Measurements from ENCODE around the gene TAPBP. TPM values are rescaled to one million over a fixed set of nuclear protein-coding genes. Genes with fewer than 3 reads are reported as not detected.

TAPBP gene
- total and polyA plus RNA-seq, 2 donors from 2014 or later, result 53.5 to 217 TPM

DNA sequence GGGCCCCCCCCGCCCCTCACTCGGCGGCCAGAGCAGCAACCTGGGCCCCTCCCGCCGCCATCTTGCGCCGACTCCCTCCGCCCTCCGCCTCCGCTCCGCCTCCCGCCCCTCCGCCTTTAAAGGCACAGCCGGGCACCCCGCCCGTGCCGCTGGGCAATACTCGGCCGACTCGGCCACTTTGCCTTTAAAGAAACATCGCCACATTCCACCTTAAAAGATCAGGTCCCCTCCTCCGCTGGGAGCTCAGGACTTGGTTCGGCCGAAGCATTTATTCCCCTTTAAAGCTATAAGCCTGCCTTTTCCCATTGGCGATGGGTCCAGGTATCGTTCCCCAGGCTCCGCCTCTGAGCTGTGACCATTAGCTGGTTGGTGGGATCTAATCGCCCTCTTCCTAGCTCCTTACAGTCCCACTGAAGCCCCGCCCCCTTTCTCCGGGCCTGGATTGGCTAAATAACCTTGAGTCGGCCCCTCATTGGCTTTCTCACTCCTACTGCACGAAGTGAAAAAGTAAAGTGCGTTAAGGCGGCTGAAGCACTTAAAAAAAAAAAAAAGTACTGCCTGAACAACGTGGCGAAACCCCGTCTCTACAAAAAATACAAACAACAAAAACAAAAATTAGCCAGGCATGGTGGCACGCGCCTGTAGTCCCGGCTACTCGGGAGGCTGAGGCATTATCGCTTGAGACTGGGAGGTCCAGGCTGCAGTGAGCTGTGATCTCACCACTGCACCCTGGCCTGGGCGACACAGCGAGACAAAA, 4.0 kb upstream of the TAPBP start, which contains the start of gene ZBTB22:
Gene ZBTB22, minus strand, starts transcription at position 76 of the 757 bp plus-strand sequence. CDS start 828 bp downstream, outside the sequence.
- Histone ChIP-seq H3K4me1 (ENCODE audit: control insufficient read depth in 2 of 3, insufficient read depth in 2 of 3, low read depth in 1 of 3, low read length in 3 of 3) (peaks cover 0 to 35% (median 12%) of the 10 kb centered on the region in 3 donors), H3K9me3 (ENCODE audit: control insufficient read depth in 2 of 3, insufficient read depth in 1 of 3, low read length in 3 of 3) (no peaks in the 10 kb centered on the region), H3K27me3 (ENCODE audit: control insufficient read depth, insufficient read depth, low read length) (no peaks in the 10 kb centered on the region), H3K4me3 (ENCODE audit: low read length in 3 of 3) (peak within 1 kb of the TSS; percentile 61 to 89 (median 77)), H3K9ac (ENCODE audit: low read length in 3 of 3) (peak within 1 kb of the TSS in 2 of 3 donors; percentile 30 to 58), H3K27ac (ENCODE audit: low read depth in 2 of 2, low read length in 2 of 2) (peak within 1 kb of the TSS; percentile 45 to 54), H3K36me3 (ENCODE audit: control insufficient read depth in 2 of 3, insufficient read depth in 3 of 3, low read length in 3 of 3) (peaks cover 5 to 17% (median 11%) of the 10 kb centered on the region in 3 donors)
- TF ChIP-seq, protein P1, sequence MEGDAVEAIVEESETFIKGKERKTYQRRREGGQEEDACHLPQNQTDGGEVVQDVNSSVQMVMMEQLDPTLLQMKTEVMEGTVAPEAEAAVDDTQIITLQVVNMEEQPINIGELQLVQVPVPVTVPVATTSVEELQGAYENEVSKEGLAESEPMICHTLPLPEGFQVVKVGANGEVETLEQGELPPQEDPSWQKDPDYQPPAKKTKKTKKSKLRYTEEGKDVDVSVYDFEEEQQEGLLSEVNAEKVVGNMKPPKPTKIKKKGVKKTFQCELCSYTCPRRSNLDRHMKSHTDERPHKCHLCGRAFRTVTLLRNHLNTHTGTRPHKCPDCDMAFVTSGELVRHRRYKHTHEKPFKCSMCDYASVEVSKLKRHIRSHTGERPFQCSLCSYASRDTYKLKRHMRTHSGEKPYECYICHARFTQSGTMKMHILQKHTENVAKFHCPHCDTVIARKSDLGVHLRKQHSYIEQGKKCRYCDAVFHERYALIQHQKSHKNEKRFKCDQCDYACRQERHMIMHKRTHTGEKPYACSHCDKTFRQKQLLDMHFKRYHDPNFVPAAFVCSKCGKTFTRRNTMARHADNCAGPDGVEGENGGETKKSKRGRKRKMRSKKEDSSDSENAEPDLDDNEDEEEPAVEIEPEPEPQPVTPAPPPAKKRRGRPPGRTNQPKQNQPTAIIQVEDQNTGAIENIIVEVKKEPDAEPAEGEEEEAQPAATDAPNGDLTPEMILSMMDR (IDR thresholded peaks at IDR 0.05; ENCODE audit: borderline replicate concordance, extremely low read depth, insufficient read depth), result peak; percentile 7
- FAIRE-seq (peak; percentile 98), DNase-seq (peak; percentile 99 to 100 (median 99))
- intact Hi-C loops (cut with DNase I), result no loop called here

DNA sequence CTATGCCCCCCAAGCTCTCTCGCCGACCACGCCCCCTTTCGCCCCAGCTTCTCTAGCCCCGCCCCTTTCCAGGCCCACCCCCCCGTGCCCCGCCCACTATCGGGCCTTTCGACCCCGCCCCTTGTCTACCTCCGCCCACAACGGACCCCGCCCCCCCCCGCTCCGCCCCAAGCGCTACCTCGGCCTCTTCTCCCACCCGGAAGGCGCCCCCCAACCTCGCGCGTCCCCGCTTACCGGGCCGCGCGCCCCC, 3.5 kb upstream of the TAPBP start:
- peaks cover 5 to 17% (median 11%) of the 10 kb centered on the region in 3 donors for H3K36me3 ChIP-seq (ENCODE audit: control insufficient read depth in 2 of 3, insufficient read depth in 3 of 3, low read length in 3 of 3)
- no peak for DNase-seq
- peak overlapping the region; percentile 45 to 54 for H3K27ac ChIP-seq (ENCODE audit: low read depth in 2 of 2, low read length in 2 of 2)
- no peaks in the 10 kb centered on the region for H3K27me3 ChIP-seq (ENCODE audit: control insufficient read depth, insufficient read depth, low read length)
- H3K9me3 ChIP-seq (ENCODE audit: control insufficient read depth in 2 of 3, insufficient read depth in 1 of 3, low read length in 3 of 3), result no peaks in the 10 kb centered on the region
- intact Hi-C loops (cut with DNase I), result no loop called here
- TF ChIP-seq, protein P1 (IDR thresholded peaks at IDR 0.05; ENCODE audit: borderline replicate concordance, extremely low read depth, insufficient read depth), result no peak
- no peak for FAIRE-seq
- H3K4me3 ChIP-seq (ENCODE audit: low read length in 3 of 3), result peak overlapping the region; percentile 56 to 63 (median 61)
- H3K9ac ChIP-seq (ENCODE audit: low read length in 3 of 3), result no peak overlapping the region
- H3K4me1 ChIP-seq (ENCODE audit: control insufficient read depth in 2 of 3, insufficient read depth in 2 of 3, low read depth in 1 of 3, low read length in 3 of 3), result peaks cover 0 to 38% (median 12%) of the 10 kb centered on the region in 3 donors

DNA sequence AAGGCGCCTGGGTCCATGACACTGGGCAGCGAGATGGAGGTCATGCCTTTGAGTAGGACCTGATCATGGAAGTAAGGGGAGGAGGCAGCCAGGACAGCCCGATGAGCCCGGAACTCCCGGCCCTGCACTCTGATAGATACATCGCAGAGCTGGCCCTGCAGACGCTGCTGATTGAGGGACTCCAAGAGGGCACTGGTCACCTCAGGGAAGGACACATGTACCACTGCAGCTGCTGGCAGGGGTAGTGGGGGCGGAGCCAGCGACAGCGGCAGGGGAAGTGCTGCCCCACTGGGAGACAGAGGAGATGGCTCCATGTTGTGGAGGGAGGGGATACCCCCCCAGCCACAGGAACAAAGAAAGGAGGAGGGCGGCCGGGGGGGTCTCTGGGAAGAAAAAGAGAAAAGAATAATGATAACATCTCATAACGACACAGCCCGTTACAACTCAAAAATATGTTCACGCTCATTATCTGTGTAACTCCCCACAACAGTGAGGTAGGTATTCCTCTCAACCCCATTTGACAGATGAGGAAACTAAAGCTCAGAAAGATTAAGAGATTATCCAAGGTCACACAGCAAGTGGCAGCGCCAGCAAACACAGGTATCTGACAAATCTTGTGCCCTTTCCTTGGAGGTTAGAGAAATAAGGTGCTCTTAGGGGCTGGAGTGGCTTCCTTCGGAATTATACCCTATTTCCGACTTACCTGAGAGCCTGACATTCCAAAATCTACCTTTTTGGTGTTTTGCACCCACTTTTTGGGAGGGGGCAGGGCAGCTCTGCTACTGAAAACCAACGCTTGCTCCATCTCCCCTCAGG, 2.9 kb upstream of the TAPBP start:
- Histone ChIP-seq H3K27me3 (ENCODE audit: control insufficient read depth, insufficient read depth, low read length) (no peaks in the 10 kb centered on the region), H3K9ac (ENCODE audit: low read length in 3 of 3) (no peak overlapping the region), H3K4me1 (ENCODE audit: control insufficient read depth in 2 of 3, insufficient read depth in 2 of 3, low read depth in 1 of 3, low read length in 3 of 3) (peaks cover 0 to 39% (median 12%) of the 10 kb centered on the region in 3 donors), H3K36me3 (ENCODE audit: control insufficient read depth in 2 of 3, insufficient read depth in 3 of 3, low read length in 3 of 3) (peaks cover 5 to 17% (median 11%) of the 10 kb centered on the region in 3 donors), H3K4me3 (ENCODE audit: low read length in 3 of 3) (peak overlapping the region; percentile 56 to 63 (median 61)), H3K9me3 (ENCODE audit: control insufficient read depth in 2 of 3, insufficient read depth in 1 of 3, low read length in 3 of 3) (no peaks in the 10 kb centered on the region), H3K27ac (ENCODE audit: low read depth in 2 of 2, low read length in 2 of 2) (peak overlapping the region in 1 of 2 donors; percentile 54)
- TF ChIP-seq, protein P1 (IDR thresholded peaks at IDR 0.05; ENCODE audit: borderline replicate concordance, extremely low read depth, insufficient read depth), result no peak
- intact Hi-C loops (cut with DNase I), result no loop called here
- FAIRE-seq (no peak), DNase-seq (peak in 2 of 5 donors; percentile 80 to 82)
